Measurements from ENCODE around the gene LCLAT1. TPM values are rescaled to one million over a fixed set of nuclear protein-coding genes. Genes with fewer than 3 reads are reported as not detected.

Gene LCLAT1
- total and polyA plus RNA-seq, 2 of the 4 experiments (the other 2 are of a cell fraction) = 7.5 to 11.5 TPM

- Histone ChIP-seq H4K5ac (ENCODE audit: low read depth, low read length) (no peak overlapping the region), H3K27me3 (ENCODE audit: control insufficient read depth, insufficient read depth, low read length) (no peaks in the 10 kb centered on the region), H2BK5ac (ENCODE audit: low read depth, low read length, poor library complexity, severe bottlenecking) (no peak overlapping the region), H3K4ac (ENCODE audit: low read depth, low read length) (peak overlapping the region; percentile 70; the same call in 1 of the 2 replicates), H3K79me1 (ENCODE audit: low read depth in 1 of 2, low read length in 2 of 2) (peaks cover 0 to 21% of the 10 kb centered on the region in 2 experiments; a peak in 3 of 4 replicates), H3K4me3 (ENCODE audit: insufficient read depth, low read depth, low read length) (no peak overlapping the region), H3K4me1 (ENCODE audit: control insufficient read depth, insufficient read depth, low read length) (peaks cover 41% of the 10 kb centered on the region), H3K18ac (ENCODE audit: low read depth, low read length) (peak overlapping the region; percentile 43), H3K36me3 (ENCODE audit: control insufficient read depth, insufficient read depth, low read length) (no peaks in the 10 kb centered on the region), H4K8ac (ENCODE audit: low read depth in 2 of 2, low read length in 2 of 2) (peak overlapping the region; percentile 36 to 69; a peak in 1 of 4 replicates), H3K9me3 (ENCODE audit: control insufficient read depth, insufficient read depth, low read length) (no peaks in the 10 kb centered on the region), H2AFZ (replicated peaks; ENCODE audit: low read length, poor library complexity) (no peak overlapping the region), H3K9me1 (ENCODE audit: insufficient read depth, low read length) (peaks cover 26% of the 10 kb centered on the region), H4K91ac (ENCODE audit: insufficient read depth, low read depth, low read length) (peak overlapping the region; percentile 54; the same call in 1 of the 2 replicates), H2AK9ac (replicated peaks; ENCODE audit: low read depth, low read length, poor library complexity) (no peak overlapping the region), H2BK120ac (ENCODE audit: low read depth, low read length) (peak overlapping the region; percentile 70), H3K56ac (ENCODE audit: extremely low read depth, insufficient read depth, low read length) (no peak overlapping the region), H3K9ac (ENCODE audit: low read depth, low read length) (no peak overlapping the region), H3K14ac (replicated peaks; ENCODE audit: low read depth, low read length) (0 out of 2 replicates have a peak overlapping the region, but pooled peaks have one; percentile 38), H3K27ac (ENCODE audit: insufficient read depth, low read length) (no peak overlapping the region), H2BK15ac (ENCODE audit: low read depth, low read length) (peak overlapping the region; percentile 59; the same call in 1 of the 3 replicates), H3K23ac (ENCODE audit: low read depth, low read length) (peak overlapping the region; percentile 45; the same call in 1 of the 2 replicates), H3K4me2 (ENCODE audit: low read depth, low read length) (no peak overlapping the region), H2AK5ac (ENCODE audit: low read depth, low read length) (peak overlapping the region; percentile 30; the same call in 1 of the 2 replicates), H2BK20ac (ENCODE audit: low read depth, low read length) (peak overlapping the region; percentile 38; the same call in 1 of the 2 replicates), H4K20me1 (ENCODE audit: insufficient read depth, low read length) (no peaks in the 10 kb centered on the region)
- intact Hi-C loops (cut with micrococcal nuclease) (loop anchor here (5.0 kb wide), 1 partner anchor 105 kb away; no protein-coding TSS in a partner anchor), in situ Hi-C loops (cut with MboI; ENCODE audit: low sequenced_read_pairs) (no loop called here), dilution Hi-C loops (cut with HindIII; ENCODE audit: low sequenced_read_pairs, unreplicated experiment) (no loop called here)
- TF ChIP-seq RAD21 (IDR thresholded peaks at IDR 0.05; ENCODE audit: low read length) = no peak
- no peak for TF ChIP-seq CEBPB (IDR thresholded peaks at IDR 0.05; ENCODE audit: low read depth, low read length)
- TF ChIP-seq NFE2L2 (IDR thresholded peaks at IDR 0.05; ENCODE audit: low read depth, low read length) = no peak
- no peak for TF ChIP-seq CTCF (conservative IDR thresholded peaks at IDR 0.05; ENCODE audit: low read depth, low read length)
- TF ChIP-seq MAFK (IDR thresholded peaks at IDR 0.05; ENCODE audit: low read depth, low read length) = no peak
- TF ChIP-seq MXI1 (IDR thresholded peaks at IDR 0.05; ENCODE audit: borderline replicate concordance, low read depth, low read length) = no peak
- TF ChIP-seq SMC3 (IDR thresholded peaks at IDR 0.05; ENCODE audit: low read depth, low read length) = no peak
- no peak for TF ChIP-seq MAZ (IDR thresholded peaks at IDR 0.05; ENCODE audit: borderline replicate concordance, low read depth, low read length)
- no peak for TF ChIP-seq ELK1 (IDR thresholded peaks at IDR 0.05; ENCODE audit: borderline replicate concordance, low read depth, low read length)
- TF ChIP-seq CHD1 (IDR thresholded peaks at IDR 0.05; ENCODE audit: low read depth, low read length) = no peak
- TF ChIP-seq FOS (IDR thresholded peaks at IDR 0.05; ENCODE audit: low read depth, low read length) = no peak
- no peak for TF ChIP-seq RCOR1 (IDR thresholded peaks at IDR 0.05; ENCODE audit: insufficient replicate concordance, low read length)
- WGBS, 2 experiments (ENCODE audit: extremely low coverage in 2 of 2, insufficient read length in 1 of 2) = no CpG with 5 or more reads among the region's 2 CpGs
- CTCF ChIA-PET = interaction anchor here (0.7 kb wide), 1 partner anchor 173 kb away, joined by 3 read pairs; no protein-coding TSS in a partner anchor
- no TSS peak for BruUV-seq (replicated peaks)
- no peak for DNase-seq
- ATAC-seq (ENCODE audit: low read depth) = no peak
- POLR2A ChIA-PET (ENCODE audit: unreplicated experiment) = no interaction called here
Observed at GRCh38 chr2:30406853-30407252, 40.2 kb upstream of the LCLAT1 start.
